HG03139 (cell line): ENCODE measurements around the gene RGSL1.

Experiments used
- ATAC-seq: cut with Tn5 transposase; IDR thresholded peaks from one replicate; pipeline ENCODE4 v1.9.1; 2021; ENCODE audit not compliant: unreplicated experiment

The RGSL1 gene

GRCh38 chr1:182450087-182450486 lies at the start of gene RGSL1:
Gene RGSL1, plus strand, starts transcription at chr1:182450146. Its CDS starts 20 bp downstream, at chr1:182450166.
- no peak for ATAC-seq

- ATAC-seq, result no peak
Observed at GRCh38 chr1:182400567-182400966, 49.4 kb upstream of the RGSL1 start, which contains the start of gene TEDDM1. Gene TEDDM1, minus strand, starts transcription at chr1:182400667. Its CDS starts 182 bp downstream, at chr1:182400485.

- no peak for ATAC-seq
Observed at GRCh38 chr1:182404781-182405180, 45.2 kb upstream of the RGSL1 start.

- ATAC-seq, result no peak
Observed at GRCh38 chr1:182405578-182405977, 44.4 kb upstream of the RGSL1 start.

- ATAC-seq, result no peak
Observed at GRCh38 chr1:182406012-182406411, 43.9 kb upstream of the RGSL1 start.

- no peak for ATAC-seq
Observed at GRCh38 chr1:182407724-182408123, 42.2 kb upstream of the RGSL1 start.

GRCh38 chr1:182408435-182409075 lies 41.4 kb upstream of the RGSL1 start:
- ATAC-seq, result no peak

- ATAC-seq, result no peak
Observed at GRCh38 chr1:182410138-182410537, 39.8 kb upstream of the RGSL1 start.

- ATAC-seq, result no peak
Observed at GRCh38 chr1:182410620-182411273, 39.2 kb upstream of the RGSL1 start.

GRCh38 chr1:182413486-182413885 lies 36.5 kb upstream of the RGSL1 start:
- no peak for ATAC-seq

GRCh38 chr1:182413969-182414368 lies 36.0 kb upstream of the RGSL1 start:
- no peak for ATAC-seq

- no peak for ATAC-seq
Observed at GRCh38 chr1:182415789-182416188, 34.2 kb upstream of the RGSL1 start.

GRCh38 chr1:182426442-182427430 lies 23.2 kb upstream of the RGSL1 start:
- ATAC-seq, result peak; percentile 55

- ATAC-seq, result no peak
Observed at GRCh38 chr1:182428043-182428442, 21.9 kb upstream of the RGSL1 start.

- peak; percentile 41 for ATAC-seq
Observed at GRCh38 chr1:182430263-182431068, 19.5 kb upstream of the RGSL1 start.

GRCh38 chr1:182431278-182431677 lies 18.7 kb upstream of the RGSL1 start:
- ATAC-seq, result no peak

- no peak for ATAC-seq
Observed at GRCh38 chr1:182433580-182433979, 16.4 kb upstream of the RGSL1 start.

- ATAC-seq, result no peak
Observed at GRCh38 chr1:182438326-182438725, 11.6 kb upstream of the RGSL1 start.

- no peak for ATAC-seq
Observed at GRCh38 chr1:182441719-182442118, 8.2 kb upstream of the RGSL1 start.

GRCh38 chr1:182442333-182442732 lies 7.6 kb upstream of the RGSL1 start:
- no peak for ATAC-seq

GRCh38 chr1:182444497-182444896 lies 5.4 kb upstream of the RGSL1 start:
- no peak for ATAC-seq
